CD4-positive, alpha-beta T cell (primary cell): ENCODE measurements around the gene TMEM108. TPM values are rescaled to one million over a fixed set of nuclear protein-coding genes. Genes with fewer than 3 reads are reported as not detected.
A peak's percentile ranks its signal among the peaks of the same experiment; 100 is the strongest.

Experiments used
- ATAC-seq: fragments of 200-7000 bp; cut with Tn5 transposase; one replicate; pipeline ENCODE4 v1.10.0; 2022; ENCODE audit warnings: mild to moderate bottlenecking; ENCODE audit not compliant: poor library complexity
- CTCF ChIA-PET: fragments of 350-600 bp; sonication (Branson Sonifier 250); formaldehyde crosslinking; loops from one replicate; lab custom pipeline; 2021; ENCODE audit warnings: antibody characterized with exemption, inconsistent platforms; lab: Charles Lee
- POLR2A ChIA-PET: fragments of 350-600 bp; sonication (Branson Sonifier 250); formaldehyde crosslinking; loops from one replicate; lab custom pipeline; 2021; ENCODE audit warnings: antibody characterized with exemption, inconsistent platforms; lab: Charles Lee
- DNase-seq, 14 experiments: peaks; one replicate each; pipeline ENCODE4 v3.0.0-alpha.2; 2013 to 2020; ENCODE audit warnings: mixed read lengths in 2 of 14
- H3K27ac ChIP-seq, 2 donors: one replicate each; pipeline versions ENCODE4 v1.5.1 to v1.7.0; 2013; ENCODE audit warnings: low read length in 2 of 2, low read depth in 1 of 2, mild to moderate bottlenecking in 1 of 2
- H3K27me3 ChIP-seq, 2 experiments: 1 replicate in 1 of 2; 2 replicates in 1 of 2; pipeline versions ENCODE4 v1.6.1 to v1.7.0; 2013; ENCODE audit warnings: low read length in 2 of 2, control low read depth in 1 of 2, mild to moderate bottlenecking in 1 of 2, moderate library complexity in 1 of 2; ENCODE audit not compliant: insufficient read depth in 2 of 2, control insufficient read depth in 1 of 2
- H3K36me3 ChIP-seq: one replicate; pipeline ENCODE4 v1.6.1; 2013; ENCODE audit warnings: low read length, control low read depth; ENCODE audit not compliant: insufficient read depth
- H3K4me1 ChIP-seq: one replicate; pipeline ENCODE4 v1.6.1; 2013; ENCODE audit warnings: low read length, control low read depth; ENCODE audit not compliant: insufficient read depth
- H3K4me3 ChIP-seq: one replicate; pipeline ENCODE4 v1.5.1; 2013; ENCODE audit warnings: mild to moderate bottlenecking, low read length, moderate library complexity
- H3K9me3 ChIP-seq, 2 experiments: 1 replicate in 1 of 2; 2 replicates in 1 of 2; pipeline versions ENCODE4 v1.6.1 to v1.7.0; 2013; ENCODE audit warnings: low read length in 2 of 2, mild to moderate bottlenecking in 2 of 2, control low read depth in 1 of 2, moderate library complexity in 1 of 2; ENCODE audit not compliant: control insufficient read depth in 1 of 2, insufficient read depth in 1 of 2
- H3K27ac Mint-ChIP-seq: one replicate; pipeline ENCODE4 v1.8.0; 2020; ENCODE audit warnings: mixed read lengths
- H3K27me3 Mint-ChIP-seq: one replicate; pipeline ENCODE4 v1.8.0; 2021; ENCODE audit warnings: mixed read lengths
- H3K36me3 Mint-ChIP-seq: one replicate; pipeline ENCODE4 v1.8.0; 2021; ENCODE audit warnings: low read depth, mixed read lengths
- H3K4me1 Mint-ChIP-seq: one replicate; pipeline ENCODE4 v1.8.0; 2021; ENCODE audit warnings: low read depth, mixed read lengths
- H3K4me3 Mint-ChIP-seq: one replicate; pipeline ENCODE4 v1.8.0; 2020; ENCODE audit warnings: mild to moderate bottlenecking, mixed read lengths
- H3K9me3 Mint-ChIP-seq: one replicate; pipeline ENCODE4 v1.8.0; 2020; ENCODE audit warnings: mixed read lengths
- CTCF ChIP-seq: fragments of 200-600 bp; IDR thresholded peaks from one replicate; pipeline ENCODE4 v1.8.0; 2022; ENCODE audit warnings: antibody characterized with exemption, mild to moderate bottlenecking
- intact Hi-C, 2 experiments: fragments of 100-400 bp; cut with DNase I in 1 of 2; cut with micrococcal nuclease in 1 of 2; formaldehyde crosslinking; loops; one replicate each; pipeline versions ENCODE4 v1.15.1 to v1.9.0; 2023 to 2025; cut with DNase I, micrococcal nuclease
- total RNA-seq, 174 experiments: library from RNA in 2 of 174; stranded (reverse) in 2 of 174; gene quantifications; one replicate each; pipeline ENCODE4 v1.2.3 and lab custom pipeline; 2021 to 2026

Gene TMEM108
- total RNA-seq, 2 experiments from 2014 or later: not detected

GRCh38 chr3:133383741-133384140 is 345.6 kb downstream of the TMEM108 start:
- Histone ChIP-seq H3K9me3 (no peaks in the 10 kb centered on the region), H3K36me3 (no peaks in the 10 kb centered on the region), H3K27me3 (peaks cover 0 to 2% of the 10 kb centered on the region in 2 experiments), H3K4me1 (no peaks in the 10 kb centered on the region), H3K4me3 (no peak overlapping the region), H3K27ac (no peak overlapping the region)
- Mint-ChIP-seq H3K27me3 (no peaks in the 10 kb centered on the region), H3K4me1 (no peaks in the 10 kb centered on the region), H3K9me3 (no peaks in the 10 kb centered on the region), H3K27ac (no peak overlapping the region), H3K36me3 (no peaks in the 10 kb centered on the region), H3K4me3 (no peak overlapping the region)
- ATAC-seq (no peak), DNase-seq (no peak)
- CTCF ChIA-PET: no interaction called here
- intact Hi-C loops: no loop called here
- POLR2A ChIA-PET: no interaction called here
- no peak for TF ChIP-seq CTCF

GRCh38 chr3:133384331-133385027 is 346.3 kb downstream of the TMEM108 start:
- CTCF ChIA-PET: no interaction called here
- Mint-ChIP-seq H3K4me3 (no peak overlapping the region), H3K4me1 (no peaks in the 10 kb centered on the region), H3K36me3 (no peaks in the 10 kb centered on the region), H3K27ac (no peak overlapping the region), H3K27me3 (no peaks in the 10 kb centered on the region), H3K9me3 (no peaks in the 10 kb centered on the region)
- no peak for TF ChIP-seq CTCF
- ATAC-seq: no peak
- Histone ChIP-seq H3K4me1 (no peaks in the 10 kb centered on the region), H3K27me3 (peaks cover 0 to 2% of the 10 kb centered on the region in 2 experiments), H3K4me3 (no peak overlapping the region), H3K27ac (no peak overlapping the region), H3K36me3 (no peaks in the 10 kb centered on the region), H3K9me3 (no peaks in the 10 kb centered on the region)
- peak in 3 of 14 experiments; percentile 10 to 20 (median 19) for DNase-seq
- POLR2A ChIA-PET: no interaction called here
- intact Hi-C loops: no loop called here

- no peaks in the 10 kb centered on the region for H3K9me3 ChIP-seq
- H3K4me1 Mint-ChIP-seq: no peaks in the 10 kb centered on the region
- H3K27me3 ChIP-seq: no peaks in the 10 kb centered on the region
- no peaks in the 10 kb centered on the region for H3K9me3 Mint-ChIP-seq
- no peaks in the 10 kb centered on the region for H3K4me1 ChIP-seq
- POLR2A ChIA-PET: no interaction called here
- intact Hi-C loops: no loop called here
- H3K4me3 Mint-ChIP-seq: no peak overlapping the region
- no peaks in the 10 kb centered on the region for H3K27me3 Mint-ChIP-seq
- ATAC-seq (no peak), DNase-seq (no peak)
- no peaks in the 10 kb centered on the region for H3K36me3 Mint-ChIP-seq
- no peak for TF ChIP-seq CTCF
- H3K4me3 ChIP-seq: no peak overlapping the region
- H3K27ac Mint-ChIP-seq: no peak overlapping the region
- H3K36me3 ChIP-seq: no peaks in the 10 kb centered on the region
- CTCF ChIA-PET: no interaction called here
- H3K27ac ChIP-seq: no peak overlapping the region
These were observed 348.7 kb downstream of the TMEM108 start for GRCh38 chr3:133386876-133387275.
